WERI-Rb-1 (cell line): Measurements from ENCODE around the gene KLHL42.

Experiments used
- DNase-seq: peaks from one replicate; pipeline ENCODE4 v3.0.0-alpha.2; 2020
- H3K27ac ChIP-seq: fragments of 250-450 bp; sonication (Bioruptor Pico); 2 replicates; pipeline ENCODE4 v1.5.1; 2020; ENCODE audit warnings: mild to moderate bottlenecking, moderate library complexity
- H3K27me3 ChIP-seq: fragments of 250-450 bp; sonication (Bioruptor Pico); 2 replicates; pipeline ENCODE4 v1.5.1; 2021; ENCODE audit warnings: mild to moderate bottlenecking, low read depth, moderate library complexity; ENCODE audit not compliant: insufficient read depth, severe bottlenecking
- H3K36me3 ChIP-seq: fragments of 250-450 bp; sonication (Bioruptor Pico); 2 replicates; pipeline ENCODE4 v1.5.1; 2020; ENCODE audit warnings: mild to moderate bottlenecking, moderate library complexity
- H3K4me3 ChIP-seq: 2 replicates; pipeline ENCODE4 v1.5.1; 2011; ENCODE audit warnings: low read depth, mild to moderate bottlenecking, control low read depth, low read length
- H3K9me3 ChIP-seq: fragments of 250-450 bp; sonication (Bioruptor Pico); 2 replicates; pipeline ENCODE4 v1.5.1; 2021; ENCODE audit warnings: mild to moderate bottlenecking, moderate library complexity; ENCODE audit not compliant: severe bottlenecking
- TF ChIP-seq, protein P1 (sequence below): IDR thresholded peaks from 2 replicates; pipeline ENCODE4 v1.5.1; 2011; ENCODE audit warnings: low read depth, mild to moderate bottlenecking, control low read depth, inconsistent platforms, low read length

Gene KLHL42

DNA sequence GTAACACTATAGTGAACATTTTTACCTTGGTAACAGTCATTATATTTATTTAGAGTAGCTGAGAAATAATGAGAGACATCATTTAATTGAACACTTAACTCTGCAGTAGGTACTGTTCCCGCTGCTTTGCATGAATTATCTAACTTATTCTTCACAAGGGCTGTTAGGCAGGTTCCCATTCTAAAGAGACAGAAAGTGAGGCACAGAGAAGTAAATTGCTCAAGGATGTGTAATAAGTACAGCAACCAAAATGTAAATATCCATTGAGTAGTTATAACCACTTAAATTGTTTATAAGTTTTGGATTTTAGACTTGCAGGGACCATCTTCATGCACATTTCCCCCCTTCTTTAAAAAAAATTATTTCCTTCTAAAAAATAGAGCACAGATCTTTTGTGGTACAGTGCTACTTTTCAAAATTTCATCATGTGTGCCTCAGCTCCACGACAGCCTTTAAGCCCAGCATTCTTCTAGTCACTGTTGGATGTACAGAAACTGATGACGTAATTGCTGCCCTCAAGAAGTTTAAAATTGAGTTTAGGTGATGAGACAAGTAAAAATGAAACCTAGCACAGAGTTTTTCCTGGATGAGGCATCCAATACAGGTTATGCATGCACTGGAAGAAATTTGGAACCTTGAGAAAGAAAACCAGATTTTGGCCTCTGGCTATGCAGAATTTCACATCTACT is 6.0 kb downstream of the KLHL42 start:
- H3K4me3 ChIP-seq: no peak overlapping the region
- H3K27me3 ChIP-seq: no peaks in the 10 kb centered on the region
- TF ChIP-seq, protein P1, sequence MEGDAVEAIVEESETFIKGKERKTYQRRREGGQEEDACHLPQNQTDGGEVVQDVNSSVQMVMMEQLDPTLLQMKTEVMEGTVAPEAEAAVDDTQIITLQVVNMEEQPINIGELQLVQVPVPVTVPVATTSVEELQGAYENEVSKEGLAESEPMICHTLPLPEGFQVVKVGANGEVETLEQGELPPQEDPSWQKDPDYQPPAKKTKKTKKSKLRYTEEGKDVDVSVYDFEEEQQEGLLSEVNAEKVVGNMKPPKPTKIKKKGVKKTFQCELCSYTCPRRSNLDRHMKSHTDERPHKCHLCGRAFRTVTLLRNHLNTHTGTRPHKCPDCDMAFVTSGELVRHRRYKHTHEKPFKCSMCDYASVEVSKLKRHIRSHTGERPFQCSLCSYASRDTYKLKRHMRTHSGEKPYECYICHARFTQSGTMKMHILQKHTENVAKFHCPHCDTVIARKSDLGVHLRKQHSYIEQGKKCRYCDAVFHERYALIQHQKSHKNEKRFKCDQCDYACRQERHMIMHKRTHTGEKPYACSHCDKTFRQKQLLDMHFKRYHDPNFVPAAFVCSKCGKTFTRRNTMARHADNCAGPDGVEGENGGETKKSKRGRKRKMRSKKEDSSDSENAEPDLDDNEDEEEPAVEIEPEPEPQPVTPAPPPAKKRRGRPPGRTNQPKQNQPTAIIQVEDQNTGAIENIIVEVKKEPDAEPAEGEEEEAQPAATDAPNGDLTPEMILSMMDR: no peak
- H3K36me3 ChIP-seq: peaks cover 23% of the 10 kb centered on the region
- H3K9me3 ChIP-seq: no peaks in the 10 kb centered on the region
- H3K27ac ChIP-seq: no peak overlapping the region
- DNase-seq: no peak

DNA sequence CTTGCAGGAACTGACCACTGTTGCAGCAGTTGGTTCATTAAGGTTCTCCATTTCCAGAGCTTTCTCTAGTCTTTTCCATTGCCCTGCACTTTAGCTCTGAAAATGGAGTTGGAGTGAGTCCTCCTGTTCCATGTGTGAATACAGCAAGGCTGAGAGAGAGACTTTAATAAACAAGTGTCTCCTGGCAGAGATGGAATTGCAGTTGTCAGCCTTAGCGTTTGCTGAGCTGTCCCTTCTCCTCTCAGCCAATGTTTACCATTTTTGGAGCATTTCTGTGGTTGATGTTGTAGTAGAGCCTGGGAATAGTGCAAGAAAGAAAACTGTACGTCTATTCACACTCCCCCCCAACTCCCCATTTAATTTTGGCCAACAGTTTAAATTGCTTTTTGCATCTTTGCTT is 7.5 kb downstream of the KLHL42 start:
- H3K27me3 ChIP-seq: no peaks in the 10 kb centered on the region
- DNase-seq: no peak
- H3K9me3 ChIP-seq: no peaks in the 10 kb centered on the region
- H3K27ac ChIP-seq: no peak overlapping the region
- no peak overlapping the region for H3K4me3 ChIP-seq
- TF ChIP-seq, protein P1: no peak
- H3K36me3 ChIP-seq: peaks cover 27% of the 10 kb centered on the region

GRCh38 chr12:27790179-27790578 is 10.1 kb downstream of the KLHL42 start:
- Histone ChIP-seq H3K4me3 (no peak overlapping the region), H3K27ac (no peak overlapping the region), H3K27me3 (no peaks in the 10 kb centered on the region), H3K36me3 (peaks cover 36% of the 10 kb centered on the region), H3K9me3 (no peaks in the 10 kb centered on the region)
- TF ChIP-seq, protein P1: no peak
- DNase-seq: no peak

GRCh38 chr12:27794818-27795584 is 15.0 kb downstream of the KLHL42 start:
- Histone ChIP-seq H3K36me3 (peaks cover 71% of the 10 kb centered on the region), H3K9me3 (no peaks in the 10 kb centered on the region), H3K4me3 (no peak overlapping the region), H3K27me3 (no peaks in the 10 kb centered on the region), H3K27ac (no peak overlapping the region)
- no peak for DNase-seq
- TF ChIP-seq, protein P1: no peak

GRCh38 chr12:27796128-27796527 is 16.1 kb downstream of the KLHL42 start:
- Histone ChIP-seq H3K27me3 (no peaks in the 10 kb centered on the region), H3K9me3 (no peaks in the 10 kb centered on the region), H3K36me3 (peaks cover 68% of the 10 kb centered on the region), H3K27ac (no peak overlapping the region), H3K4me3 (no peak overlapping the region)
- no peak for DNase-seq
- TF ChIP-seq, protein P1: no peak
